NCI-H1930 (cell line): ENCODE data around the gene MRPL23.

Experiments
- DNase-seq, 2 experiments: peaks; one replicate each; lab custom pipeline; 2025; lab: John Stamatoyannopoulos, UW

MRPL23 gene

DNA sequence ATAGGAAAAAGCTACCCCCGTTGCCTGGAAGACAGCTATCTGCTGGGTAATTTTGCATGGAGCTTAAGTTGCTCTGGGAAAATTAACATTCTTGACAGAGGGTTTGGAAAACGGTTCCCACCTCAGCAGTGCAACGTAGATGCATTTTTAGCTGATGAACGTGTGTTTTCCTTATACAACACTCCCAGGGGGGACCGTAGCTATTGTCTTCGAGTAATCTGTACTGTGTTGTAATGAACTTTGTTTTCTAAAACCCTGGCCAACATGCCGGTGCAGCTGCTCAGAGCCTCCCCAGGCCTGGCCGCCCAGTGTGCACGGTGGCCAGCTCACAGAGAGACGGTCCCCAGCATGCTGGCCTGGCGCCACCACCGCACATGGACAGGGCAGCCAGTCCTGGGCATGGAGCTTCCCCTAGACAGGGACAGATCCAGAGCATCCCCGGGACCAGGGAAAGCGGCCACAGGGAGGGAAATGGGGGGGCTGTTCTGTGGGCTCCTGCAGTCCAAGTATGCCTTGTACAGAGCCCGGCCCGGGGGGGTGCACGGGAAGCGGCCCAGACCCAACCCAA lies 25.5 kb upstream of the MRPL23 start:
- DNase-seq = no peak

DNA sequence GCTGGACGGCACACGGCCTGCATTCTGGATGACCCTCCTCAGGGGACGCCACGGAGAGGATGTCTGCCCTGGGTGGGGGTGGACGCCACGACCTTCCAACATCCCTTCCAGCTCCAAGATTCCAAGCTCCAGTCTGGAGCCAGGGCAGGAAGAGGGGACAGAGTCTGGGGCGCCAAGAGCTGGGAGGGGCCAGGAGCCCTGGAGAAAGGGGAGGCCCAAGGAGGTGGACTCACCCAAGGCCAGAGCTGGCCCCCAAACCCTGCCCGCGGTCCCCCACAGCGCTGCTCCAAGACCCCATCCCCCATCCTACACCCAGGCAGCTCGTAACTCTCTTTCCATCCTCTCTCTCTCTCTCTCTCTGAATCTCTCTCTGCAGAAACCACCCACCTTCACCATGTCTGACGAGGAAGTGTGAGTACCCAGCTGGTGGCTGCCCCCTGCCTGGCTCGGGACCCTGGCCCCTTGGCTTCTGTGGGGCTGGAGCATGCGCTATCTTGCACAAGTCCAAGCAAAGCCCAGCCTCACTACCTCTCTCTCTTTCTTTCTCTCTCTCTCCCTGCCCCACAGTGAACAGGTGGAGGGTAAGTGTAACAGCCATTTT lies 24.6 kb upstream of the MRPL23 start:
- DNase-seq = no peak

DNA sequence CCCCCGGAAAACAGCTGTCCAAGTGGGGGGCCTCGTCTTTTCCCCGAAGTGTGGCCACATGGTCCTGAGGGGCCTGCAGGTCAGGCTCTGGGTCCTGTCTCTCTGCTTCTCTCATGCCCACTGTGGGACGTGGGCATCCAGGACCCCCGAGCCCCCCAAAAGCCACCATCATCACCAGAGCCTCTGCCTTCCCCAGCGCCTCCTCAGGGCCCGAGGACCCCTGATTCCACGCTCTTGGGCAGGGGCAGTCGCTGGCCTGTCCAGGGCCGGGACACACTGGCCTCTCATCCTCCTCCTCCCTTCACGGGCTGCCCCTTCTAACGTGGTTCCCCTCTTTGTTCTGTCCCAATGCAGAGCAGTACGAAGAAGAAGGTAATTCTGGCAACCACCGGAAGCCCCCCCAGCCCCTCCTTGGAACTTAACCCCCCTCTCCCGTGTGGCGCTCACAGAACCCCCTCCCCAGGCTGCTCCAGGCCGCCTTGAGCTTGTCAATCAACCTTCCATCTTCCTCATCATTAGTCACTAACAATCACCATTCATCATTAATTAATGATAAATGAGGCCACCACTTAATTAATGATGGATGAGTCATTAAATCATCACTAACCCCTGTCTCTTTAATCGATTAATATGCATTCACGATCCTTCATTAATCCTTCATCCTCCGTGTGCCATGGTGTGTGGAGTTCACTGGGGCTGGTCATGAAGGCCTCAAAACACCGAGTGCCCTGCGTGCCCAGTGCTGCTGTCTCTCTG lies 23.8 kb upstream of the MRPL23 start:
- DNase-seq = no peak

- DNase-seq = no peak
Measured at GRCh38 chr11:1924181-1924580, 23.0 kb upstream of the MRPL23 start.

GRCh38 chr11:1924646-1925372 lies 22.3 kb upstream of the MRPL23 start:
- DNase-seq = no peak

GRCh38 chr11:1925373-1926155 lies 21.6 kb upstream of the MRPL23 start:
- DNase-seq = no peak

- no peak for DNase-seq
Measured at GRCh38 chr11:1926156-1927025, 20.7 kb upstream of the MRPL23 start.

DNA sequence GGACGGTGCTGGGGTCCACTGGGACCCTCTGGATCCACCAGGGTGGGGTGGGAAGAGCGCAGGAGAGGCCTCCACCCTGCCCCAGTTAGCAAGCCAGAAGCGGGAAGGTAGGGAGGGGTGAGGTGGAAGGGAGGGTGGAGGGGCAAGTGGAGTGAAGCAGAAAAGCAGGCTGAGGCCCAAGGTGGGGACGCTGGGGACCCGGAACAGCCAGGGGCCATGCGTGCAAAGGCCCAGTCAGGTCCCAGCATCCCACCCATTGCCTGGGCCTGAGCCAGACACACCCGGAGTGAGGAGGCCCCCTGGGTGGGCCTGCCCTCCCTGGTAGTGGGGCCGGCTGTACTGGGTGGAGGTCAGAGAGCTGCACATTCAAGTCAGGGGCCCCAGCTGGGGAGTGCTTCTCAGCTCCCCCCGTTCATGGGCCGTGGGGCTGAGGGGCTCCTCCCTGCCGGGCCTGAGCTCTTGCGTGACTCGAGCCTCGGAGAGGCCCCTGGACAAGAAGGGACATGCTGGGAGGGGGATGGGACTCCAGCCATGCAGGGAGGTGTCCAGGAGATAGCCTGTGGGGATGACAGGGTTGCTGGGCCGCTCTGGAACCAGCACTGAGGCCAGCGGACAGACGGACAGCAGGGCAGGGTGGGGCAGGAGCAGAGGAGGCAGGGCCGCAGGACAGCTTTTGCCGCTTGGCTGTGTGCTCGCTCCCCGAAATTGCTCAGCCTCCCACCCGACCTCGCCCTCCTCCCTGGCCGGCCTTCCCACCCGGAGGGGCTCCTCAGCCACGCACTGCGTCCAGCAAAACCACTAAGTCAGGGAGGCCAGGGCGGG lies 19.9 kb upstream of the MRPL23 start:
- no peak for DNase-seq

DNA sequence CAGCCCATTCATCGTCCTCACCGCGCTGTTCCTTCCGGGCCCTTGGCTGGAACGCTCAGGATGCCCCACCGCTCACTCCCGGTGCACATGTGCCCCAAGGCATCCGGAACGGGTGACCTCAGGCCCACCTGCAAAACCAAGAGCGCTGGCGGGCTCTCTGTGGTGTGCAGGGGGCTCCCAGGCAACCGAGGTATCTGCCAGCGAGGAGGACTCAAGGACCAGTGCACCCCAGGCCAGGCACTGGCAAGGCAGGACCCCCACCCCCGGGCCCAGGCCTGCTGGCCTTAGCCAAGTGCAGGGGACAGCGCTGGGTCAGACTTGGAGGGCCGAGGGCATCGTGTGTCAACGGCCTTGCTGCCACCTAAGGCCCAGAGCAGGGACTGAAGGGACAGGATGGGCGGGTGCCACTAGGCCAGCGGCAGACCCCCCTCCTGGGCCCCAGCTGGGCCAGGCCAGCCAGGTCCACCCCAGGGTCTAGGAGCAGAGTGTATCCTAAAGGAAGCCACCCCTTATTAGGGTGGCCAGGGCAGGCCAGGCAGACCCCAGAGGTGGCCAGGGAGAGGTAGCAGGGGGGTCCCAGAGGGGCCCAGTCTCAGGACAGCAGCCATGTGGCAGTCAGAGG lies 19.2 kb upstream of the MRPL23 start:
- DNase-seq = no peak

GRCh38 chr11:1928470-1928890 lies 18.7 kb upstream of the MRPL23 start:
- DNase-seq = no peak

DNA sequence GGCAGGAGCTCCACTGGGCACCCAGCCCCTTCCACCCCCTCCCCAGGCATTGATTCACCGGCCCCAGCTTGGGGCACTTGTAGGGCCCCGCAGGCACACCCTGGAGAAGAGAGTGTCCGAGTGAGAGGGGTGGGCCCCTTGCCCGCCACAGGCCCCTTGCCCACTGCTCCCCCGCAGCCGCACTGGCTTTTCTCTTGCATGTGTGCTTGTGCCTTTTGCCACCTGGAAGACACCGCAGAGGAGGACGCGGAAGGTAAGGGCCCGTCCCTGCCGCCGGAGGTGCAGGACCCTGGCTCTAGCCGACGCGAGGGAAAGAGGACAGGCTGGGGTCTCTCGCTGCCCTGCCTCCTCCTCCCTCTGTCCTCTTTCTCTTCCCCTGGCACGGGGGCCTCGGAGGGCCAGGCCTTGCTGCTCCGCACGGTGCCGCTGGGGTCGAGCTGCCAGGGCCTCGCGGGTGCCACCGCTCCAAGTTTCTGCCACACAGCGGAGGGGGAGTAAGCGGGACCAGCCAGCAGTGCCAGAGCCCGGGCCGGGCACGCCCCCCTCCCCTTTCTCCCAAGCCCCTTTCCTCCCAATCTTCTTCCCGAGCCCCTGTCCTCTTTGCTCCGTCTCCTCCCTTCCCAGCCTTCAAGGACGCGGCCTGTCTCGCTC lies 18.1 kb upstream of the MRPL23 start:
- DNase-seq = no peak

DNA sequence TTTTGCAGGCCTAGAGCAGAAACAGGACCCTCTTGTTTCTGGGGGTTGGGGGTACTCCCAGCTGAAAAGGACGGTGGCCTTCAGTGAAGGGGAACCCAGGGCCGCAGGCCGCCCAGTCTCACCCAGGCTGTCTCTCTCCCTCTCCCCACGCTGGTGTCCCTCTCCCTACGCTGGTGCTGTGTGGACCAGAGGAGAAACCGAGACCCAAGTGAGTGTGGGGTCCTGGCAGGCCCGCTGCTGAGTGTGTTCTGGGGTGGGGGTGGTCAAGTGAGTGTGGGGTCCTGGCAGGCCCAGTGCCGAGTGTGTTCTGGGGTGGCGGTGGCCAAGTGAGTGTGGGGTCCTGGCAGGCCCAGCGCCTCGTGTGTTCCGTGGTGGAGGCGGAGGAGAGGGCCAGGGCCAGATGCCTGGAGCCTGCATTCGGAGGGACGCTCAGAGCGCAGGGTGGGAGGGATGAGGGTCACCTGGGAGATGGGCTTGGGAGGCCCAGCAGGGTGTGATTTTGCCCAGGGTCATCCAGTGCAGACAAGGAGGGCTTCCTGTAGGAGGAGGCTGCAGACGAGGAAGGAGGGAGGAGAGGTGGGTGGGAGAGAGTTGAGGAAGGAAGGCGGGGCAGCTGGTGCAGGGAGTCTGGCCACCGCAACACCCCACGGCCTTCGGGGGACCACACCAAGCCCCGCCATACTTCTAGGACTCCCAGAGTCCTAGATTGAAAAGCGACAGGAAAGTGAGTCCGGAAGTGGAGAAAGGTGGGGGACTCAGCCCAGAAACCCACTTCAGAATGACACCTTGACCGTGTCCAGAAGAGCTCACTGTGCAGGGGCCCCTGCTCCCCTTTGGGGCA lies 17.3 kb upstream of the MRPL23 start:
- no peak for DNase-seq

- DNase-seq = no peak
Measured at GRCh38 chr11:1930462-1930830, 16.7 kb upstream of the MRPL23 start.

DNA sequence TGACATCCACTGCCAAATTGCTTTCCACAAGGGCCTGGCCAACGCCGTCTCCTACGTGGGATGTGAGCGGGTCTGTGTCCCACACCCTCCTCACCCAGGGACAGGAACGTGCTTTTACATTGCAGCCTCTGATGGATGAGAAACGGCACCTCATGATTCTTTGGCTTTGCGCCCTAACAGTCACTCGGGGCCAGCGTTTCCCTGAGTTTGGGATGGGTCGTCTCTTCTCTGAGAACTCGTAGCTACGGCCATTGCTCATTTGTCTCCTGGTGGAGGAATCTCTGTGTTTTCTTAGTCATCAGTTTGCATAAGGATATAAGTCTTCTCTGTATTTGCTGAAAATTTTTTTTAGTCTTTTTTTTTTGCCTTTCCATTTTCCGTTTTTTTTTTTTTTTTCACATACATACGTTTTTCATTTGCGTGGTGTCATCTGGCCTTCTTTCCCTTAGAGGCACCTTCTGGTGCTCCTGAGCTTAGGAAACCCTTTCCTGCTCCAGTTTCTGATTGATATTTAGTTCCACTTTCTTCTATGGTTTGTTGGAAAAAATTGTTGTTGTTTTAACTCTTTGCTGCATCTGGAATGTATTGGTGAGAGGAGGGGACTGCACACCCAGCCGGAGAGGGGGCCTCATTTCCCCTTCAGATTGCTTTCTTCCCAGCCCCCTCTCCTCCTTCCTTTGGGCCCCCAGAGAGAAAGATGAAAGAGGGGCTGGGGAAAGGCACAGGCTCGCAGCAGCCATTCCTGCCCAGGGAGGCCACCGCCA lies 15.6 kb upstream of the MRPL23 start:
- no peak for DNase-seq

GRCh38 chr11:1932105-1932480 lies 15.0 kb upstream of the MRPL23 start:
- DNase-seq = no peak

DNA sequence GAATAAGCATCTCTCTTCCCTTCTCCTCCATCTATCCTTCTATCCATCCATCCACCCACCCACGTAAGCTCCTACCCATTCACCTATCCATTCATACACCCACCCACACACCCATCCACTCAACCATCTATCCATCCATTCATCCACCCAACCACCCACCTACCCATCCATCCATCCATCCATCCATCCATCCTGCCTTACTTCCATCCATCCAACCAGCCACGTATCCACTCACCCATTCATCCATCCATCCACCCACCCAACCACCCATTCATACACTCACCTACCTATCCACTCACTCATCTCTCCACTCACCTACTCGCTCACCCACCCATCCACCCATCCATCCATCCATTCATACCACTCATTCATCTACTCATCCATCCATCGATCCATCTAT lies 14.5 kb upstream of the MRPL23 start:
- no peak for DNase-seq
